Thoracic aorta (tissue), 2 donors: ENCODE data around the gene DNAJB8. TPM values are rescaled to one million over a fixed set of nuclear protein-coding genes. Genes with fewer than 3 reads are reported as not detected.

Experiments used
- ATAC-seq: fragments of 150-250 bp; one replicate; pipeline ENCODE4 v1.8.0; 2017; ENCODE audit warnings: low read depth; ENCODE audit not compliant: insufficient number of reproducible peaks, low FRiP score
- DNase-seq: peaks from one replicate; pipeline ENCODE4 v3.0.0-alpha.2; 2020; ENCODE audit warnings: low spot score
- H3K27ac ChIP-seq, 2 donors: fragments of 200-600 bp; sonication (generic); 1 replicate in 1 of 2; 2 replicates in 1 of 2; pipeline ENCODE4 v1.5.1; 2016; ENCODE audit warnings: mild to moderate bottlenecking in 2 of 2, moderate library complexity in 2 of 2
- H3K27me3 ChIP-seq: fragments of 200-600 bp; sonication (generic); replicated peaks from 2 replicates; pipeline ENCODE4 v1.6.0; 2016; ENCODE audit warnings: mild to moderate bottlenecking; ENCODE audit not compliant: insufficient read depth
- H3K36me3 ChIP-seq: fragments of 200-600 bp; sonication (generic); one replicate; pipeline ENCODE4 v1.5.1; 2016
- H3K4me1 ChIP-seq, 2 donors: fragments of 200-600 bp; sonication (generic); 1 replicate in 1 of 2; 2 replicates in 1 of 2; pipeline versions ENCODE4 v1.5.1 to v1.6.0; 2016; ENCODE audit warnings: low read depth in 2 of 2, mild to moderate bottlenecking in 1 of 2; ENCODE audit not compliant: control insufficient read depth in 1 of 2
- H3K4me3 ChIP-seq: fragments of 200-600 bp; sonication (generic); 2 replicates; pipeline ENCODE4 v1.5.1; 2016; ENCODE audit warnings: mild to moderate bottlenecking
- H3K9me3 ChIP-seq: fragments of 200-600 bp; sonication (generic); 2 replicates; pipeline ENCODE4 v1.5.1; 2016
- total RNA-seq, 2 donors: library from RNA; depleted of rRNA; stranded (reverse); fragments of >200 nt; gene quantifications; one replicate each; pipeline versions ENCODE4 v1.1.0 to v1.2.3, GENCODE V29; 2016
- TF ChIP-seq, protein P1 (sequence below): fragments of 200-600 bp; sonication (generic); IDR thresholded peaks from one replicate; pipeline ENCODE4 v1.5.1; 2019; ENCODE audit warnings: antibody characterized with exemption

DNAJB8 gene
- total RNA-seq, 2 donors from 2014 or later: not detected

DNA sequence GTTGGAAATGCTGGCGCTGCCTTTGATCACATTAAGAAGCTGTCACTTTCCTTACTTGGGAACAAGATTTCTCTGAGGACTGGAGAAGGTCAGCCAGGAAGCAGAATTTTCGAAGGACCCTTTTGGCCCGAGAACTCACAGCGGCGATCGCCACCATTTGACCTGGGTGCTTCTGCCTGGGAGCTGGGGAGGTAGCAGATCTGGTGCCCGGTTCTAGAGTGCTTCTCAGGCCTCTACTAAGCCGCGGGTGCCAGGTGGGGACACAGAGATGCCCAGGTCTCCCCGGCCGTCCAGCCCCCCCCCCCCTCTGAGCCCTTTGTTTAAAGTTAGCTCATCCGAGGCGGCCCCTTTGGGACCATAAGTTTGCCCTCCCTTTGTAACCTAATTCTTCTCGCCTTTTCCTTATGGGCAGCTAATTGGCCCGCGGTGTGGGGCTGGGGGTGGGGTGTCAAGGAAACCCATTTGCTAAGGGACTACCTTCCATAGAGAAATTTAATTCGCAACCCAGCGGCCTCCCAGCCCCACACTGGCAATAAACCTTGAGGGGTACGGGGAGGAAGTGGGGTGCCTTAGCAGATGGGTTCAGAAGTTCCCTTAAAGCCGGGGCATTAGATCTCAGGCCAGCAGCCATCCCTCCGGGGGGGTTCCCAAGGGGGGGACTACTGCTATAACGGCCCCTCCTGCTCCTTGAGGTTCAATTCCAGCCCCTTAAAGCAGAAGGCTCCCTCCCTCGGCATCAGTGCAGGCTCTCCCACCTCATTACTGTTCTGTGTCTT lies 24.4 kb upstream of the DNAJB8 start:
- H3K36me3 ChIP-seq: no peaks in the 10 kb centered on the region
- no peak for DNase-seq
- peaks cover 69% of the 10 kb centered on the region for H3K27me3 ChIP-seq
- H3K4me3 ChIP-seq: peak overlapping the region; percentile 80
- TF ChIP-seq, protein P1, sequence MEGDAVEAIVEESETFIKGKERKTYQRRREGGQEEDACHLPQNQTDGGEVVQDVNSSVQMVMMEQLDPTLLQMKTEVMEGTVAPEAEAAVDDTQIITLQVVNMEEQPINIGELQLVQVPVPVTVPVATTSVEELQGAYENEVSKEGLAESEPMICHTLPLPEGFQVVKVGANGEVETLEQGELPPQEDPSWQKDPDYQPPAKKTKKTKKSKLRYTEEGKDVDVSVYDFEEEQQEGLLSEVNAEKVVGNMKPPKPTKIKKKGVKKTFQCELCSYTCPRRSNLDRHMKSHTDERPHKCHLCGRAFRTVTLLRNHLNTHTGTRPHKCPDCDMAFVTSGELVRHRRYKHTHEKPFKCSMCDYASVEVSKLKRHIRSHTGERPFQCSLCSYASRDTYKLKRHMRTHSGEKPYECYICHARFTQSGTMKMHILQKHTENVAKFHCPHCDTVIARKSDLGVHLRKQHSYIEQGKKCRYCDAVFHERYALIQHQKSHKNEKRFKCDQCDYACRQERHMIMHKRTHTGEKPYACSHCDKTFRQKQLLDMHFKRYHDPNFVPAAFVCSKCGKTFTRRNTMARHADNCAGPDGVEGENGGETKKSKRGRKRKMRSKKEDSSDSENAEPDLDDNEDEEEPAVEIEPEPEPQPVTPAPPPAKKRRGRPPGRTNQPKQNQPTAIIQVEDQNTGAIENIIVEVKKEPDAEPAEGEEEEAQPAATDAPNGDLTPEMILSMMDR: no peak
- no peaks in the 10 kb centered on the region for H3K9me3 ChIP-seq
- peaks cover 37 to 67% of the 10 kb centered on the region in 2 donors for H3K4me1 ChIP-seq
- no peak for ATAC-seq
- H3K27ac ChIP-seq: no peak overlapping the region

DNA sequence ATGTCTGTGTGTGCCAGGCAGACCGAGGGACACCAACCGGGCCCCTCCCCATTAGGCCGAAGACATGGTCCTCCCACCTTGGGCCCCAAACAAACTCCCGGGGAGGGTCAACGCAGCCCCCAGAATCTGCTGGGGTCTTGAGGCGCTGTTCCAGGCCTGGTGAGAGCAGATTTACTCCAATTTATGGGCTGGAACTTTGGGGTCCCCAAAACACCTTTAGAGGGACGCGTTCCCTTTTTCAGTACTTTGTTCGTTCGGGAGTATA lies 23.9 kb upstream of the DNAJB8 start:
- Histone ChIP-seq H3K9me3 (no peaks in the 10 kb centered on the region), H3K27me3 (peaks cover 74% of the 10 kb centered on the region), H3K27ac (no peak overlapping the region), H3K4me1 (peaks cover 37 to 67% of the 10 kb centered on the region in 2 donors), H3K4me3 (peak overlapping the region; percentile 80), H3K36me3 (no peaks in the 10 kb centered on the region)
- ATAC-seq (no peak), DNase-seq (no peak)
- TF ChIP-seq, protein P1: no peak

DNA sequence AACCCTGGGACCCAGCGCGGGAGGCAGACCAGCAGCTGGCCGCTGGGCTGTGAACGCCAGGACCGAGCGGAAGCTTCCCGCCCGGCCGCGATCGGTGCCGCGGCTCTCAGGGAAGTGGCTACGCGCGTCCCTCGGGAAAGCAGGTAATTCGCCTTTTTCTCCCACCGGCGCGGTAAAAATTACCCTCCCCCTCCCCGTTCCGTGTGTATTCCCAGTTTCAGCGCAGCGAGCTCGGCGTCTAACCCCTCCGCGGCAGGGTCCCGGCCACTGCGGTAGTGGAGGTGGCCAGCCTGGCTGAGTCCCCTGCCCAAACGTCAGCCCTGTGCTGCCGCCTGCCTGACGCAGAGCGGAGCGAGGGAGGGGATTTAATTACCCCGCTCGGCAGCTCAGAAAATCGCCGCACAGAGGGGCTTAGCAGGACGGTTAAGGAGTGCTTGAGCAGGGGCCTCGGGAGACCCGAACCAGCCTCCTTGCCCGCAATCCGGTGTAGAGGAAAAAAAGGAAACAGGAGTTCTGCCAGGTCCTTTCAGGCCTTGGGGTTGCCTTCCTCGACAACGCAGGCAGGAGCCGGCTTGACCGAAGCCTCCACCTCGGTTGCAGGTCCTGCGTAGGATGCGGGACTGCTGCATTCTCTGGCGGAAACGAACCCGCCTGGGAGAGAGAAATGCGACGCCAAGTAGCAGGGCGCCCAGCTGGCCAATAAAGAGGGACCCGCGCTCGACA lies 23.4 kb upstream of the DNAJB8 start:
- peaks cover 78% of the 10 kb centered on the region for H3K27me3 ChIP-seq
- peak overlapping the region; percentile 80 for H3K4me3 ChIP-seq

DNA sequence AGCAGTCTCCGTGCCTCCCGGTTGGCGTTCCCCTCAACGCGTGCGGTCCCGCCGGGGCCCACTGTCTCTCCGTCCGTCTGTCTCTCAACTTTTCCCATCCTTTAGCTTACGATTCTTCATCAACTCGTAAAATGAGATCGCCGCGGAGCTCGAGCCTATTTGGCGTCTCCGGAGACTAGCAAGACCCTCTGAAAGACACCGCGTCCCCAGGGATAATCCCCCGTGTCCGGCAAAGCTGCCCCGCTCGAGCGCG lies 22.9 kb upstream of the DNAJB8 start:
- DNase-seq (no peak), ATAC-seq (no peak)
- peaks cover 37 to 67% of the 10 kb centered on the region in 2 donors for H3K4me1 ChIP-seq
- H3K27ac ChIP-seq: no peak overlapping the region
- peak overlapping the region; percentile 80 for H3K4me3 ChIP-seq
- peaks cover 83% of the 10 kb centered on the region for H3K27me3 ChIP-seq
- H3K36me3 ChIP-seq: no peaks in the 10 kb centered on the region
- TF ChIP-seq, protein P1: no peak
- H3K9me3 ChIP-seq: no peaks in the 10 kb centered on the region

More for the DNA sequence above, 23.4 kb upstream of the DNAJB8 start:
- TF ChIP-seq, protein P1: no peak
- ATAC-seq (no peak), DNase-seq (no peak)
- no peak overlapping the region for H3K27ac ChIP-seq
- H3K4me1 ChIP-seq: peaks cover 37 to 67% of the 10 kb centered on the region in 2 donors
- H3K9me3 ChIP-seq: no peaks in the 10 kb centered on the region
- H3K36me3 ChIP-seq: no peaks in the 10 kb centered on the region

DNA sequence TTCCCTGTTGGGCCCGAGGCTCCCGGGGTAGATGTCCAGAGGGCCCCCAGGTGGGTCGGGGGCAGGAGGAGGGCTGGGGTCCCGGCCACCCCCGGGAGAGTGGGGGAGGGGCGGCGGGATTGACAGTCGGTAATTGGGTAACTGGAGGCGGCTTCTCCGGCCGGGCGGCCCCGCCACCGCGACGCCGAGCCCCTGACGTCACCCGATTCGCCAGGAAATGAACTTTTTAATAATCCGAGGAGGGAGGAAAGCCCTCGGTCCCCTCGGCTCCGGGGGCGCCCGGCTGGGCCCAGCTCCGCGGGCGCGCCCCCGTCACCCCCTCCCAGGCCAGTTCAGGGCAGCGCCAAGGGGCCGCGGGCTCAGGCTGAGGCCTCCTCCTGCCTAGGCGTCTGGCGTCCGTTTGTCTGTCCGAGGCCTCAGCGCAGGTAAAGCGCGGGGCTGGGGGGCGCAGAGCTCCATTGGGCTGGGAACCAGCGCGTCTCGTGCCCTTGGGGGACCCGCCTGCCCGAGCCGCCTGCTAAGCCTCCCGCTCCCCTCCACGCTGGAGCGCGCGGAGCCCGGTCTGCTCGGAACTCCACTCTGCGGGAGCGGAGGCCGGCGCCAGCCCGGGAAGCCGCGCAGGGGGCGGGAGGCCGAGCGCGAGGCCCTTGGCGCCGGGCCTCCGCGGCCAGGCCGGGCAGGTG lies 22.4 kb upstream of the DNAJB8 start:
- peaks cover 86% of the 10 kb centered on the region for H3K27me3 ChIP-seq
- peak overlapping the region in 1 of 2 donors; percentile 38 for H3K27ac ChIP-seq
- H3K4me1 ChIP-seq: peaks cover 37 to 67% of the 10 kb centered on the region in 2 donors
- peak overlapping the region; percentile 80 for H3K4me3 ChIP-seq
- no peaks in the 10 kb centered on the region for H3K36me3 ChIP-seq
- DNase-seq: no peak
- TF ChIP-seq, protein P1: no peak
- peak; percentile 35 for ATAC-seq
- no peaks in the 10 kb centered on the region for H3K9me3 ChIP-seq
